Fibroblast of the aortic adventitia (primary cell): ENCODE results near the gene ANKFN1. TPM values are rescaled to one million over a fixed set of nuclear protein-coding genes. Genes with fewer than 3 reads are reported as not detected.

Experiments
- DNase-seq: peaks from one replicate; pipeline ENCODE4 v3.0.0-alpha.2; 2010; ENCODE audit warnings: low read depth
- H3K4me3 ChIP-seq: 2 replicates; pipeline ENCODE4 v1.5.1; 2011; ENCODE audit warnings: low read depth, mild to moderate bottlenecking, control low read depth, low read length, moderate library complexity
- total RNA-seq: library from RNA; depleted of rRNA; stranded (reverse); fragments of >200 nt; gene quantifications from 2 replicates; pipeline ENCODE4 v1.2.3, GENCODE V29; 2012; ENCODE audit warnings: low replicate concordance
- TF ChIP-seq, protein P1 (sequence below): IDR thresholded peaks from 2 replicates; pipeline ENCODE4 v1.5.1; 2011; ENCODE audit warnings: mild to moderate bottlenecking, low read length, control low read depth, inconsistent platforms; ENCODE audit not compliant: insufficient read depth

Gene ANKFN1
- total RNA-seq, 1 donor: not detected

DNA sequence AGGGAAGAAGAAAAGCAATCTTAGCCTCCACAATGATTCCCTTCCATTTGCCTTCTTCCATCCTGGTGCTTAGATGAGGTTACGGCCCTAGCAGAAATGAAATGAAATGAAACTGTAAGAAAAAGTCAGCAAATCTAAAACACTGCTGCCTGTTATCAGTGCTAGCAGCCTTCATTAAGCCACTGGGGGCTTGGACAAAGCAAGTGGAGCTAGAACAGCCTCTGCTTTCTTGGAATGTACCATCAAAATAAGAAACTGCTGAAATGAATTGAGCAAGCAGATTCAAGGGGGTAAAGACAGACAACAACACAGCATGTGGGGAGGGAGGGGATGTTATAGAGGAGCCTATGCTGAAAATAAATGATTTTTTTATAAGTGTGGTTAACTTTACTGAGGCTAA is 5.1 kb downstream of the ANKFN1 start:
- TF ChIP-seq, protein P1, sequence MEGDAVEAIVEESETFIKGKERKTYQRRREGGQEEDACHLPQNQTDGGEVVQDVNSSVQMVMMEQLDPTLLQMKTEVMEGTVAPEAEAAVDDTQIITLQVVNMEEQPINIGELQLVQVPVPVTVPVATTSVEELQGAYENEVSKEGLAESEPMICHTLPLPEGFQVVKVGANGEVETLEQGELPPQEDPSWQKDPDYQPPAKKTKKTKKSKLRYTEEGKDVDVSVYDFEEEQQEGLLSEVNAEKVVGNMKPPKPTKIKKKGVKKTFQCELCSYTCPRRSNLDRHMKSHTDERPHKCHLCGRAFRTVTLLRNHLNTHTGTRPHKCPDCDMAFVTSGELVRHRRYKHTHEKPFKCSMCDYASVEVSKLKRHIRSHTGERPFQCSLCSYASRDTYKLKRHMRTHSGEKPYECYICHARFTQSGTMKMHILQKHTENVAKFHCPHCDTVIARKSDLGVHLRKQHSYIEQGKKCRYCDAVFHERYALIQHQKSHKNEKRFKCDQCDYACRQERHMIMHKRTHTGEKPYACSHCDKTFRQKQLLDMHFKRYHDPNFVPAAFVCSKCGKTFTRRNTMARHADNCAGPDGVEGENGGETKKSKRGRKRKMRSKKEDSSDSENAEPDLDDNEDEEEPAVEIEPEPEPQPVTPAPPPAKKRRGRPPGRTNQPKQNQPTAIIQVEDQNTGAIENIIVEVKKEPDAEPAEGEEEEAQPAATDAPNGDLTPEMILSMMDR: no peak
- DNase-seq: no peak
- H3K4me3 ChIP-seq: no peak overlapping the region

DNA sequence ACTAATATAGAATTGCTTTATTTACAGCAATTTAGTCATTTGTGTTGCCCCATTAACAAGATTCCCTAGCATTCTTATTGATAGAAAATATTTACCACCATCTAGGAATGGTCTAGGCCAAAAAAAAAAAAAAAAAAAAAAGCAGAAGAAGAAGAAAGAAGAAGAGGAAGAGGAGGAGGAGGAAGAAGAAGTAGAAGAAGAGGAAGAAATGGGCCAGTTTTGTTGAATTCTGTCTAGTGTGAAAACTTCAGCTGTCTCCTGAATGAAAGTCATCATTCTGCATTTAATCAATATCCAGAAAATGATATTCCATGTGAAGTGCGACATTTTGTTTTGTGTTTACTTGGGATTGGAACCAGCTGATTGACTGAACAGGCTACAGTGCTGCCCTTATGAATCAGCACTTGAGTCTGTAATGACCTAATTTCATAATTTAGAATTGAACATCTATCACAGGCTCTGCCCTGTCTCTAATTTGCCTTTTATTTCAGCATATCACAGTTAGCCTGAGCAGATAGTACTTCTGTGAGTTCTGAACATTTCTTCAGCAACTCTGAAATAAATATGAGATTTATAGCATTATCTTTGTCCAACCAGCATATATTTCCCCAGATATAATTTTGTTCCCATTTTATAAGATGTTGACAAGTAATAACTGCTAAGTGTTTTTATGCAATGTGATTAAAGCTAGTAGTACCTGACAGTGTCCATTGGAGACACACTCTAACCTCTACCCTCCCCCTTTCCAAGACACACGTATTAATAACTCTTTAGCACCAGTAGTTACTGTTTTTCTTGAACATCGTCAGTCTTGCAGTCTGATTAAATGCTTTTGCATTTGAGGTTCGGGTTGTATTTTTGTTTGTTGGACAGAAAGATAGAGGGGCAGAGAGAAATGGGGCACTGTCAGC is 5.9 kb downstream of the ANKFN1 start:
- TF ChIP-seq, protein P1: no peak
- H3K4me3 ChIP-seq: no peak overlapping the region
- no peak for DNase-seq

DNA sequence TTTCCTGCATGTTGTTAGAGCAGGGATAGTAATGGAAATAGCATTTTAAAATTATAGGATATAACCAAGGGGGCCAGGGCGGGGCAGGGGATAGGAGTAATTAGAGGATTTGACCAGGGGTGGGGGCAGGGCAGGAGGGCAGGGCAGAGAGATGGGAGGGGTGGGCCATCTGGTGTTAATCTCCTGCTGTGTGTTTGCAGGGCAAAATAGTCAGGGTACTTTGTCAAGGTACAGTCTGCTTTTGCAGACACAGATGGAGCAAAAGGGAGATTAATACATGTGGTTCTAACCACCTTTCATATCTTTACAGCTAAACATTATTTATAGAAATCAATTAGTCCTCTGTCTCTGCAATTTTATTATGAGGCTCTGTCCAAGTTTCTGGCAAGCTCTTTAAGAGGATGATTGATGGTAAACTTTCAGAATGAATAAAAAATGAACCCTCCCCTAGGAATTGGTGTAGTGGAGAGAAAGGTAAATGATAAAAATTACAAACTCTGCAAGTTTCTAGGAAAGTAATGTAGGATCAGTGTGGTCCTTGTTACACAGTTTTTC is 6.6 kb downstream of the ANKFN1 start:
- DNase-seq: no peak
- H3K4me3 ChIP-seq: no peak overlapping the region
- TF ChIP-seq, protein P1: no peak

DNA sequence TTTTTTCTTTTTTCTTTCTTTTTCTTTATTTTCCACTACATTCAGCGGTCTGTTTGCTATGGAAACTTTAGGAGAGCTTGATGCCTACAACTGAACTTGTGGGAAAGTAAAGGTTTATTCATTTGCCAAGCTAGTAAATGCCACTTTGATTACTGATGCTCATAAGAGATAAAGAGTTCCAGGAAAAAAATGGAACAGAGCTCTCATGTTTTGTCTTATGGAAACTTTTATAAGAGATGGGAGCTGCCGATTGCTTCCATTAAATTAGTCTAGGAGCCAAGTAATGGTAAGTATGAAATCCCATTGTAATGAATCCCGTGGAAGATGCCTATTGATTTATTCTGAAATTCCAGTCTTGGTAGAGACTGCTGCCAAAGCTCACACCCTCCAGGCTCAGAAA is 7.1 kb downstream of the ANKFN1 start:
- H3K4me3 ChIP-seq: no peak overlapping the region
- DNase-seq: no peak
- TF ChIP-seq, protein P1: no peak

DNA sequence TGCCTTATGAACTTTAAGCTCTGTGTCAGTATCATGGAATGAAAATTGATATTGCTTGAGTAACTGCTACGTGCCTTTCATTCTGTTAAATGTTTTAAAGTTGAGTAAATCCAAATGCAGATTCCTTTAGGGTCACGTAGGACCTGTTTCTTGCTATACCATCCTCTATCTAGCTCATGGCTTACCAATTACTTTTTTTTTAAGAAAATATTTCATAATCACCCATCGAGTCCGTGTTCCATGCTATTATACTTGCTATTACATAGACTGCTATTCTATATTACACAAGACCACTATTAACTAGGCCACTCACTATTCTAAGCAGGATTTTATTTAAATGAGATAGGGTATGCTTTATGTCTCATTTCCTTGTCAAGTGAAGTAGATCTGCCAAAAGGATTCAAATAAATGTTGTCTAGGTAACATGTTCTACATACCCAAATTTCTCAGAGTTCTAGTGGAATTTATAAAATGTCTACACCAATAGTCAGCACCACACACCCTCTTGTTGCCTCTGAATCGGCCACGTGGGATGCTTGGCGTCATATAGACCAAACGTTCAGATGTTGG is 11.9 kb downstream of the ANKFN1 start:
- peak; percentile 45 for DNase-seq
- TF ChIP-seq, protein P1: no peak
- no peak overlapping the region for H3K4me3 ChIP-seq

DNA sequence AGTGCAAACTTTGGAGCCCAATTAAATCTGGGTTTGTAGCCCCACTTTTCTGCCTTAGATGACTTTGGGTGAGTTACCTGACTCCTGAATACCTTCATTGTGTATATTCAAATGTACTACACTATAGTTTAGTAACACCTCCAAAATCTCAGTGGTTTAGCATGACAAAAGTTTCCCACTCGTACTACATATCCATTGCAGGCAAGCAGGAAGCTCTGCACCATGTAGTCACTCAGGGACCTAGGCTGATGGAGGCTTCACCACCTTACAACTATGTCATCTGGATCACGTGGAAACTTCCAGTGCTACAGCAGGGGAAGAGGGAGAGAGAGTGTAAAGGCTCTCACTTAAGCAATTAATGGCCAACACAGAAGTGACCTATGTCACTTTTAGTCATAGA is 14.2 kb downstream of the ANKFN1 start:
- DNase-seq: no peak
- no peak overlapping the region for H3K4me3 ChIP-seq
- TF ChIP-seq, protein P1: no peak
